Natural killer cell treated with Interleukin-12 subunit alpha and Interleukin-12 subunit beta and Interleukin-15 and Interleukin-18, amount 100 ng/mL, for 72 hours (primary cell): ENCODE results near the gene FAM149B1. TPM values are rescaled to one million over a fixed set of nuclear protein-coding genes. Genes with fewer than 3 reads are reported as not detected.
"Not testable (repeated sequence)": the region's sequence is repeated elsewhere in the genome, so short reads cannot be mapped to it uniquely, and the experiment has no call there.

Source experiments
- ATAC-seq, 2 donors: fragments of 150-1000 bp; cut with Tn5 transposase in 1 of 2; sonication (Bioruptor Pico), chemical (Tn5 transposase) in 1 of 2; 2 replicates each; pipeline ENCODE4 v1.10.0; 2021
- DNase-seq: peaks from one replicate; pipeline ENCODE4 v3.0.0; 2022; ENCODE audit warnings: low spot score
- H3K27ac Mint-ChIP-seq, 2 donors: 1 replicate in 1 of 2; 2 replicates in 1 of 2; pipeline ENCODE4 v1.8.0; 2022; ENCODE audit warnings: mixed read lengths in 2 of 2, mild to moderate bottlenecking in 1 of 2, moderate library complexity in 1 of 2
- H3K27me3 Mint-ChIP-seq, 2 donors: 1 replicate in 1 of 2; 2 replicates in 1 of 2; pipeline ENCODE4 v1.8.0; 2022; ENCODE audit warnings: mixed read lengths in 2 of 2
- H3K36me3 Mint-ChIP-seq: one replicate; pipeline ENCODE4 v1.8.0; 2022; ENCODE audit warnings: mixed read lengths
- H3K4me1 Mint-ChIP-seq, 2 donors: 1 replicate in 1 of 2; 2 replicates in 1 of 2; pipeline ENCODE4 v1.8.0; 2022; ENCODE audit warnings: low read depth in 2 of 2, mixed read lengths in 2 of 2, mild to moderate bottlenecking in 1 of 2
- H3K4me3 Mint-ChIP-seq: one replicate; pipeline ENCODE4 v1.8.0; 2022; ENCODE audit warnings: mixed read lengths
- H3K9me3 Mint-ChIP-seq: 2 replicates; pipeline ENCODE4 v1.8.0; 2022; ENCODE audit warnings: mixed read lengths
- total RNA-seq, 2 donors: library from RNA; stranded (reverse); gene quantifications; one replicate each; pipeline ENCODE4 v1.2.3, GENCODE V29; 2022

Gene FAM149B1
- total RNA-seq, 2 donors from 2014 or later = 12.3 to 13.4 TPM

DNA sequence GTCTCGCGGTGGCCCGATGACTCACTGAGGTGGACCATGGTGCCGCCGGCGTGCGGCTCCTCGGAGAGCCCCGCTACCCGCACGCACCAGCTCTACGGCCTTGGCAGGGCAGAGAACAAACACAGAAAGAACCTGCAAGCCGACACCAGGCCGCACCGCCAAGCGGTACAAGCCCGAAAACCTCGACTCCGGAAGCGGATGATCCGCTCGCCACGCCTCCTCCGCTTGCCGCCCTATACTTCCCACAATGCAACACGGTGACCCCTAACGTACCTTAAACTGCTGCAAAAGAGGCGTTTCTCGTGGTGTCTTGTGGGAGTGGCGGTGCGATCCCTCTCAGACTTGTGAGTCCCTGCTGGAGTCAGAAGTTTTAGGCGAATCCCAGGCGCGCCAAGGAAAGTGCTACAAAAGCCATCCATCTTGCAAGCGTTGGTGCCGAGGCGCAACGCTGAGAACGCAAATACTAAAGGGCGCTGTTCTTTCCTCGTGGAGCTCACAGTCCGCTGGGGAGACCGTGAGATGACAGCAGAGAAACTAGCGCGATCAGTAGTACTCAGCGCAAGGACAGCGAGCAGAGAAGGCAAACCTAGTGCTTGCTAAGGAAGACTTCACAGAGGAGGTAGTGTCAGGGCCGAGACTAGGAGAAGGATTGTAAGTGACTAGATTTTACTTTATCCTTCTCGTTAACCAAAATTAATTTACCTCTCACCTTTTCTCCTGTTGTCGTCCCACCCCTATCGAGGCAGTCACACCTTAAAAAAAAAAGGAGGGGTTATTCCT is 84.7 kb downstream of the FAM149B1 start, which contains the start of gene MRPS16:
MRPS16 (minus strand) TSS at position 200 of the 780 bp plus-strand sequence; CDS start at position 38, 162 bp downstream.
- no peaks in the 10 kb centered on the region for H3K9me3 Mint-ChIP-seq
- DNase-seq (peak; percentile 95), ATAC-seq (peak; percentile 95 to 98)
- H3K36me3 Mint-ChIP-seq = peaks cover 10% of the 10 kb centered on the region
- H3K27ac Mint-ChIP-seq = peak within 1 kb of the TSS; percentile 94 to 98
- H3K27me3 Mint-ChIP-seq = no peaks in the 10 kb centered on the region
- peaks cover 25 to 26% of the 10 kb centered on the region in 2 donors for H3K4me1 Mint-ChIP-seq
- peak within 1 kb of the TSS; percentile 99 for H3K4me3 Mint-ChIP-seq

DNA sequence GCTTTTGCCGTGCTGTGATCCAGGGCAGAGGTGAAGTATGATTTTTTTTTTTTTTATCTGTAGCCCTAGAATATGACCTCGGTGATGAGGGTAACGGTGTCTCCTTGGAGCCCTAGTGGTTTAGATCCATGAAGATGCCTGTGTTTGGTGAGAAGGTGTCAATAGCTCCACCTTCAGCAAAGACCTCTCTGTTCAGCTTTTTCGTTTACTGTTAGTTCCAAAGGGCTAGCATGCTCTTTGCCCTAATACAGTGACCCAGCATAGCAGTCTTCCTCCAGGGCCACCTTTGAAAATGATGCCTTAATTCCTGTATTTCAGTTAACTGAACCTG is 85.3 kb downstream of the FAM149B1 start:
- H3K4me1 Mint-ChIP-seq = peaks cover 20 to 23% of the 10 kb centered on the region in 2 donors
- DNase-seq (no peak), ATAC-seq (no peak)
- peak overlapping the region; percentile 99 for H3K4me3 Mint-ChIP-seq
- H3K27me3 Mint-ChIP-seq = no peaks in the 10 kb centered on the region
- H3K36me3 Mint-ChIP-seq = peaks cover 10% of the 10 kb centered on the region
- H3K9me3 Mint-ChIP-seq = peaks cover under 1% of the 10 kb centered on the region
- peak overlapping the region; percentile 94 to 98 for H3K27ac Mint-ChIP-seq

- not testable (repeated sequence) for DNase-seq, H3K4me3 Mint-ChIP-seq, H3K9me3 Mint-ChIP-seq, ATAC-seq, H3K36me3 Mint-ChIP-seq, H3K4me1 Mint-ChIP-seq, H3K27ac Mint-ChIP-seq, H3K27me3 Mint-ChIP-seq
Measured at GRCh38 chr10:73258612-73259011, 90.7 kb downstream of the FAM149B1 start.

- ATAC-seq (no peak), DNase-seq (no peak)
- peaks cover 3% of the 10 kb centered on the region for H3K9me3 Mint-ChIP-seq
- H3K36me3 Mint-ChIP-seq = peaks cover 5% of the 10 kb centered on the region
- H3K4me3 Mint-ChIP-seq = no peak overlapping the region
- H3K4me1 Mint-ChIP-seq = no peaks in the 10 kb centered on the region
- peaks cover 6 to 7% of the 10 kb centered on the region in 2 donors for H3K27me3 Mint-ChIP-seq
- peak overlapping the region in 1 of 2 donors; percentile 49 for H3K27ac Mint-ChIP-seq
Measured at GRCh38 chr10:73261362-73261995, 93.6 kb downstream of the FAM149B1 start.

- DNase-seq (no peak), ATAC-seq (no peak)
- Mint-ChIP-seq H3K27me3 (peaks cover 6 to 7% of the 10 kb centered on the region in 2 donors), H3K4me3 (no peak overlapping the region), H3K9me3 (peaks cover 3% of the 10 kb centered on the region), H3K4me1 (no peaks in the 10 kb centered on the region), H3K36me3 (peaks cover 5% of the 10 kb centered on the region), H3K27ac (peak overlapping the region in 1 of 2 donors; percentile 49)
Measured at GRCh38 chr10:73262105-73262730, 94.3 kb downstream of the FAM149B1 start.

DNA sequence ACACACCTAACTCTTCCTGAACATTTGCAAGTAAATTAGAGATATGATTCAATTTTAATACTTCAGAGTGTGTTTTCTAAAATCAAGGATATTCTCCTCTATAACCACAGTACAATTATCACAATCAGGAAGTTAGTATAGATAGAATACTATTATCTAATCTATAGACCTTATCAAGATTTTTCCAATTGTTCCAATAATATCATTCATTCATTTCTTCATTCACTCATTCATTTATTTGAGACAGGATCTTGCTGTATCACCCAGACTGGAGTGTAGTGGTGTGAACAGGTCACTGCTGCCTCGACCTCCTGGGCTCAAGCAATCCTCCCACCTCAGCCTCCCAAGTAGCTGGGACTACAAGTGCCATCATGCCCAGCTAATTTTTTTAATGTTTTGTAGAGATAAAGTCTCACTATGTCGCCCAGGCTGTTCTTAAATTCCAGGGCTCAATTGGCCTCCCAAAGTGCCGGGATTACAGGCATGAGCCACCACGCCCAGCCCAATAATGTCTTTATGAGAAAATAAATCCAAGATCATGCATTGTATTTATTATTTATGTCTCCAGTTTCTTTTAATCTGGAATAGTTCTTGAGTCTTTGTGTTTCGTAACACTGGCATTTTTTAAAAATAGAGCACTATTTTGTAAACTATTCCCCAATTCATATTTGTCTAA is 95.1 kb downstream of the FAM149B1 start:
- ATAC-seq (no peak), DNase-seq (no peak)
- Mint-ChIP-seq H3K27me3 (peaks cover 6 to 7% of the 10 kb centered on the region in 2 donors), H3K4me3 (no peak overlapping the region), H3K36me3 (peaks cover 5% of the 10 kb centered on the region), H3K9me3 (peaks cover 3% of the 10 kb centered on the region), H3K4me1 (no peaks in the 10 kb centered on the region), H3K27ac (no peak overlapping the region)

DNA sequence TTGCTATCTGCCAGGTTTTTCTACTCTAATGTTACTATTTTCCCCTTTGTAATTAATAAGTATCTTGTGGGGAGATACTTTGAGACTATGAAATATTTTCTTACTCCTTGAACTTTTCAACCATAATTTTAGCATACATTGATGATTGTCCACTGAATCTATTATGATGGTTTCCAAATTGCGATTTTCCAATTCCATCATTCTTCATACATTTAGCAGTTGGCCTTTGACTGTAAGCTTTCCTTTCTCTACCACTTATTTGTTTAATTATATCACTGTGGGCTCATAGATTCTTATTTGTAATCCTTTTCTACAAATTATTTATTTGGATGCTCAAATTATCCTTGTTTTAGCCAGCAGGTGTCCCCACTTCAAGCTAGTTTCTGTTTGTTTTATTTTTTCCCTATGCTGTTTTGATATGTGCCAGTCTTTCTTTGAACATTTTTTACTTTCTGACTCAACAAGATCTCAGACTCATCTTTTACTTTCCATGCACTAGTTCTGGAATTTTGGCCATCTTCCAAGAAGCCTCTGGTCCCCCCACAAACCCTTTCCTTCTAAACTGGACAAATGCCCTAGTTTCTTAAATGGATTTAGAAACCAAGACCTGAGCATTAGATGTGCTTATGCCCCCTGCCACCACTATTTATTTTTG is 95.9 kb downstream of the FAM149B1 start:
- ATAC-seq = no peak
- DNase-seq = no peak
- Mint-ChIP-seq H3K9me3 (no peaks in the 10 kb centered on the region), H3K4me1 (no peaks in the 10 kb centered on the region), H3K36me3 (peaks cover 4% of the 10 kb centered on the region), H3K27me3 (peaks cover 6 to 7% of the 10 kb centered on the region in 2 donors), H3K27ac (no peak overlapping the region), H3K4me3 (no peak overlapping the region)

DNA sequence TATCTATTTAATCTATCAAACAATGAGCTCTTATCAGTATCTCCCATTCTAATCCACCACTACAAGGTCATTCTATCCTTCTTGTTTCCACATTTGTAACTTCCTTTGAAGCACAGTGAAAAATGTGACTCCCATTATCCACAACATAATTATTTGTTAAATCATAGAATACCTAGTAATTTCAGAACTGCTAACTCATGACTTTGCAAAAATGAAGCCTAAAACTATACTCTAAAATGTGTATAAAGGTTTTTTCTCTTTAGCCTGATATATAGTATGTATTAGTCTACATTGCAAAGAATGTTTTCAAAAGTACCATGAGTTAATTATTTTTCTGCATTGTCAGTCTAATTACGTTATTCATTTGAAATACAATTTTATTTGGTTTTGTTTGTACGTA is 96.5 kb downstream of the FAM149B1 start:
- Mint-ChIP-seq H3K27ac (no peak overlapping the region), H3K9me3 (no peaks in the 10 kb centered on the region), H3K36me3 (no peaks in the 10 kb centered on the region), H3K27me3 (peaks cover 7% of the 10 kb centered on the region in 2 donors), H3K4me3 (no peak overlapping the region), H3K4me1 (no peaks in the 10 kb centered on the region)
- no peak for DNase-seq
- ATAC-seq = no peak

GRCh38 chr10:73281097-73281496 is 113.2 kb downstream of the FAM149B1 start:
- no peak overlapping the region for H3K27ac Mint-ChIP-seq
- no peaks in the 10 kb centered on the region for H3K4me1 Mint-ChIP-seq
- H3K9me3 Mint-ChIP-seq = no peaks in the 10 kb centered on the region
- H3K36me3 Mint-ChIP-seq = no peaks in the 10 kb centered on the region
- DNase-seq (no peak), ATAC-seq (no peak)
- no peak overlapping the region for H3K4me3 Mint-ChIP-seq
- peaks cover 11 to 27% of the 10 kb centered on the region in 2 donors for H3K27me3 Mint-ChIP-seq

- no peak for ATAC-seq
- DNase-seq = no peak
- Mint-ChIP-seq H3K9me3 (no peaks in the 10 kb centered on the region), H3K27me3 (peaks cover 6 to 15% of the 10 kb centered on the region in 2 donors), H3K36me3 (peaks cover 13% of the 10 kb centered on the region), H3K27ac (no peak overlapping the region), H3K4me3 (no peak overlapping the region), H3K4me1 (no peaks in the 10 kb centered on the region)
Measured at GRCh38 chr10:73287441-73287840, 119.5 kb downstream of the FAM149B1 start.

DNA sequence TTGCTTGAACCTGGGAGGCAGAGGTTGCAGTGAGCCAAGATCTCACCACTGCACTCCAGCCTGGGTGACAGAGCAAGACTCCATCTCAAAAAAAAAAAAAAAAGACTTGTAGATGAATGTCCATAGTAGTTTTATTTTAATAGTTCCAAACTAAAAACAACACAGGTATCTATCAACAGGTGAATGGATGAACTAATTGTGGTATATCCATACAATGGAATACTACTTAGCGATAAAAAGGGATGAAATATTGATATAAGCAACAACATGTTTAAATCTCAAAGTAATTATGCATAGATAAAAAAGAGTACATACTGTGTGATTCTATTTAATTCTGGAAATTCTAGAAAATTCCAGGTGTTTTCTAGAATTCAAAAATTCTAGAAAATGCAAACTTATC is 122.0 kb downstream of the FAM149B1 start:
- DNase-seq (no peak), ATAC-seq (no peak)
- H3K27ac Mint-ChIP-seq = no peak overlapping the region
- peaks cover 13% of the 10 kb centered on the region for H3K36me3 Mint-ChIP-seq
- no peaks in the 10 kb centered on the region for H3K4me1 Mint-ChIP-seq
- H3K9me3 Mint-ChIP-seq = no peaks in the 10 kb centered on the region
- H3K4me3 Mint-ChIP-seq = no peak overlapping the region
- peaks cover 9 to 11% of the 10 kb centered on the region in 2 donors for H3K27me3 Mint-ChIP-seq

DNA sequence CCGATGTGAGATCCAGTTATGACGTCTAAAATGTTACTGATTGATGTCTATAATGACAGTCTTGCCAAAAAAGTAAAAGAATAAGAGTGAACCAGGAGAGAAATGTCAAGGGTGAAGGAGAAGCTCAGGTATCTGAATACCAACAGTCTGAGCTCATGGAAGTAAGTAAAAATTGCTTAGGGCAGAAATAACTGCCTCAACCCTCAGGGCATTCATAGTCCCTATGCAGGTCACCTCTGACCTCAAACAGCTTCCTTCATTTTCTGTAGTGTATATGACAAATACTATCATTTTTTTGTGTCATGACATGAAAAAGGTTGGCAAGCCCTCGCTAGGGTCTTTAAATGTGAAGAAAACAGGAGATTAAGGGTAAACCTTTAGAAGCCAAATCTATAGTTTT is 125.5 kb downstream of the FAM149B1 start:
- DNase-seq = no peak
- no peak overlapping the region for H3K4me3 Mint-ChIP-seq
- peaks cover 19 to 23% of the 10 kb centered on the region in 2 donors for H3K27me3 Mint-ChIP-seq
- H3K36me3 Mint-ChIP-seq = peaks cover 13% of the 10 kb centered on the region
- no peak for ATAC-seq
- no peaks in the 10 kb centered on the region for H3K9me3 Mint-ChIP-seq
- no peaks in the 10 kb centered on the region for H3K4me1 Mint-ChIP-seq
- no peak overlapping the region for H3K27ac Mint-ChIP-seq
